Smooth muscle cell (in vitro differentiated cells): ENCODE data around the gene PAM16. TPM values are rescaled to one million over a fixed set of nuclear protein-coding genes. Genes with fewer than 3 reads are reported as not detected.

Experiments
- DNase-seq: peaks from one replicate; lab custom pipeline; 2025; ENCODE audit not compliant: unreplicated experiment; lab: John Stamatoyannopoulos, UW
- H2AFZ ChIP-seq: fragments of 200-600 bp; sonication (generic); 2 replicates; pipeline ENCODE4 v1.6.0; 2016; ENCODE audit warnings: antibody characterized with exemption, low read depth, mild to moderate bottlenecking
- H3F3A ChIP-seq: fragments of 200-600 bp; sonication (generic); 2 replicates; pipeline ENCODE4 v1.6.0; 2017; ENCODE audit warnings: antibody characterized with exemption, low read depth
- H3K27ac ChIP-seq: fragments of 200-600 bp; sonication (generic); 2 replicates; pipeline ENCODE4 v1.5.1; 2016; ENCODE audit warnings: low read depth, mild to moderate bottlenecking
- H3K27me3 ChIP-seq: fragments of 200-600 bp; sonication (generic); 2 replicates; pipeline ENCODE4 v1.6.1; 2016; ENCODE audit warnings: low read depth, mild to moderate bottlenecking
- H3K36me3 ChIP-seq: fragments of 200-600 bp; sonication (generic); 2 replicates; pipeline ENCODE4 v1.5.1; 2016; ENCODE audit warnings: low read depth
- H3K4me1 ChIP-seq: fragments of 200-600 bp; sonication (generic); 2 replicates; pipeline ENCODE4 v1.5.1; 2016; ENCODE audit warnings: low read depth
- H3K4me2 ChIP-seq: fragments of 200-600 bp; sonication (generic); 2 replicates; pipeline ENCODE4 v1.6.0; 2016; ENCODE audit warnings: mild to moderate bottlenecking
- H3K4me3 ChIP-seq: fragments of 200-600 bp; sonication (generic); 2 replicates; pipeline ENCODE4 v1.5.1; 2016; ENCODE audit warnings: mild to moderate bottlenecking
- H3K79me2 ChIP-seq: fragments of 200-600 bp; sonication (generic); 2 replicates; pipeline ENCODE4 v1.6.0; 2016; ENCODE audit warnings: low read depth, mild to moderate bottlenecking
- H3K9ac ChIP-seq: fragments of 200-600 bp; sonication (generic); 2 replicates; pipeline ENCODE4 v1.6.0; 2016; ENCODE audit warnings: low read depth
- H3K9me3 ChIP-seq: fragments of 200-600 bp; sonication (generic); replicated peaks from 2 replicates; pipeline ENCODE4 v1.5.1; 2016; ENCODE audit warnings: low read depth
- H4K20me1 ChIP-seq: fragments of 200-600 bp; sonication (generic); 2 replicates; pipeline ENCODE4 v1.6.0; 2016; ENCODE audit warnings: low read depth
- CTCF ChIP-seq: fragments of 200-600 bp; sonication (generic); IDR thresholded peaks from 2 replicates; pipeline ENCODE4 v1.5.1; 2017; ENCODE audit warnings: borderline replicate concordance, mild to moderate bottlenecking, antibody characterized with exemption; ENCODE audit not compliant: insufficient read depth, poor library complexity, severe bottlenecking
- WGBS: methylation state at CpG from one replicate; pipeline ENCODE4 v1.1.7; 2016; ENCODE audit warnings: low lambda C conversion rate; 5-methylcytosine and 5-hydroxymethylcytosine counted together
- polyA plus RNA-seq: library from polyadenylated mRNA; unstranded; fragments of >200 nt; fragmentation: Nextera tagmentation; extraction: Ambion mirVana; gene quantifications from 2 replicates; pipeline ENCODE4 v1.2.1, GENCODE V29; 2016
- total RNA-seq: library from RNA; depleted of rRNA; stranded (reverse); fragments of >200 nt; gene quantifications from 2 replicates; pipeline ENCODE4 v1.2.3, GENCODE V29; 2014

The PAM16 gene
- total and polyA plus RNA-seq, 2 experiments from 2014 or later = 29.6 to 47.7 TPM

- Histone ChIP-seq H4K20me1 (peaks cover 45% of the 10 kb centered on the region), H3K4me3 (no peak overlapping the region), H3K27ac (peak overlapping the region; percentile 38), H3K9me3 (no peaks in the 10 kb centered on the region), H3K36me3 (no peaks in the 10 kb centered on the region), H3K4me2 (peak overlapping the region; percentile 34), H3K9ac (no peak overlapping the region), H3K27me3 (no peaks in the 10 kb centered on the region), H3K79me2 (no peaks in the 10 kb centered on the region), H2AFZ (no peak overlapping the region), H3K4me1 (peaks cover 20% of the 10 kb centered on the region), H3F3A (peaks cover 16% of the 10 kb centered on the region)
- 60% methylated on average over 11 of the region's 11 CpGs for WGBS
- TF ChIP-seq CTCF = no peak
- DNase-seq = no peak
Measured at GRCh38 chr16:4385789-4386450, 34.8 kb upstream of the PAM16 start.

GRCh38 chr16:4385066-4385788 lies 34.1 kb upstream of the PAM16 start:
- H2AFZ ChIP-seq = no peak overlapping the region
- peak overlapping the region; percentile 38 for H3K27ac ChIP-seq
- peaks cover 52% of the 10 kb centered on the region for H4K20me1 ChIP-seq
- TF ChIP-seq CTCF = no peak
- WGBS = 87% methylated on average over 20 of the region's 20 CpGs
- H3K4me1 ChIP-seq = peaks cover 20% of the 10 kb centered on the region
- no peak overlapping the region for H3K4me3 ChIP-seq
- H3K79me2 ChIP-seq = no peaks in the 10 kb centered on the region
- H3K36me3 ChIP-seq = no peaks in the 10 kb centered on the region
- H3K9me3 ChIP-seq = no peaks in the 10 kb centered on the region
- H3K4me2 ChIP-seq = no peak overlapping the region
- DNase-seq = no peak
- H3K9ac ChIP-seq = no peak overlapping the region
- peaks cover 16% of the 10 kb centered on the region for H3F3A ChIP-seq
- H3K27me3 ChIP-seq = no peaks in the 10 kb centered on the region

GRCh38 chr16:4384509-4384942 lies 33.4 kb upstream of the PAM16 start:
- TF ChIP-seq CTCF = no peak
- Histone ChIP-seq H3K4me2 (no peak overlapping the region), H3K27me3 (no peaks in the 10 kb centered on the region), H3K9ac (no peak overlapping the region), H3K9me3 (no peaks in the 10 kb centered on the region), H4K20me1 (peaks cover 59% of the 10 kb centered on the region), H3K79me2 (peaks cover under 1% of the 10 kb centered on the region), H3K27ac (peak overlapping the region; percentile 38), H2AFZ (no peak overlapping the region), H3K36me3 (no peaks in the 10 kb centered on the region), H3F3A (peaks cover 16% of the 10 kb centered on the region), H3K4me3 (no peak overlapping the region), H3K4me1 (peaks cover 15% of the 10 kb centered on the region)
- peak; percentile 28 for DNase-seq
- WGBS = 18% methylated on average over 18 of the region's 20 CpGs
